Gastrocnemius medialis (tissue), 4 donors: ENCODE measurements around the gene EEF1B2.

Experiments
- CTCF ChIP-seq, 5 experiments: fragments of 450-650 bp in 3 of 5; fragments of 200-600 bp in 2 of 5; sonication (generic) in 2 of 5; IDR thresholded peaks in 4 of 5; conservative IDR thresholded peaks in 1 of 5; 1 replicate in 4 of 5; 2 replicates in 1 of 5; pipeline ENCODE4 v1.5.1; 2016 to 2019; ENCODE audit warnings: antibody characterized with exemption in 5 of 5, mild to moderate bottlenecking in 3 of 5, moderate library complexity in 3 of 5
- POLR2A ChIP-seq, 2 donors: fragments of 450-650 bp; IDR thresholded peaks; one replicate each; pipeline ENCODE4 v1.6.1; 2017; ENCODE audit warnings: antibody characterized with exemption in 2 of 2, mild to moderate bottlenecking in 2 of 2, moderate library complexity in 2 of 2

DNA sequence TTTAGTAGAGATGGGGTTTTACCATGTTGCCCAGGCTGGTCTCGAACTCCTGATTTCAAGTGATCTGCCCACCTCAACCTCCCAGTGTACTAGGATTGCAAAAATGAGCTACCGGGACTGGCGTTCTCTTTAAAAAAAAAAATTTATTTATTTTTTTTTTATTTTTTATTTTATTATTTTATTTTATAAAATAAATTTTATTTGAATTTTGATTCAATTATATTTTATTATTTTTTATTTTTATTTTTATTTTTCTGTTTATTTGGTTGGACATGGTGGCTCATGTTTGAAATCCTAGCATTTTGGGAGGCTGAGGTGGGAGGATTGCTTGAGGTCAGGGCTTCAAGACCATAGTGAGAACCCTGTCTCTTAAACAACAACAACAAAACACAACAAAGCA lies 32.5 kb downstream of the EEF1B2 start:
- TF ChIP-seq CTCF (IDR thresholded peaks at IDR 0.05 in 4 of 5, conservative IDR thresholded peaks at IDR 0.05 in 1 of 5): no peak
- no peak for TF ChIP-seq POLR2A (IDR thresholded peaks at IDR 0.05)
